RPMI8226 (cell line): ENCODE measurements around the gene OR9K2.
"Not testable (repeated sequence)": the region's sequence is repeated elsewhere in the genome, so short reads cannot be mapped to it uniquely, and the experiment has no call there.

Experiments
- DNase-seq: peaks from one replicate; pipeline ENCODE4 v3.0.0-alpha.2; 2015

Gene OR9K2

GRCh38 chr12:55126106-55126505 is at the start of gene OR9K2:
Gene OR9K2 (plus strand): TSS chr12:55126406. CDS start chr12:55129835, 3,429 bp downstream.
- no peak for DNase-seq

- DNase-seq = no peak
Observed at GRCh38 chr12:55092579-55092978, 33.6 kb upstream of the OR9K2 start.

- DNase-seq = no peak
Observed at GRCh38 chr12:55112378-55112875, 13.8 kb upstream of the OR9K2 start.

GRCh38 chr12:55116152-55116551 is 10.1 kb upstream of the OR9K2 start:
- DNase-seq = no peak

GRCh38 chr12:55132816-55133215 is 6.6 kb downstream of the OR9K2 start:
- DNase-seq = no peak

GRCh38 chr12:55142669-55143565 is 16.7 kb downstream of the OR9K2 start:
- peak; percentile 67 for DNase-seq

GRCh38 chr12:55143566-55143870 is 17.3 kb downstream of the OR9K2 start:
- no peak for DNase-seq

- DNase-seq = not testable (repeated sequence)
Observed at GRCh38 chr12:55167010-55167640, 40.9 kb downstream of the OR9K2 start.

- no peak for DNase-seq
Observed at GRCh38 chr12:55171445-55171844, 45.2 kb downstream of the OR9K2 start.

- DNase-seq = not testable (repeated sequence)
Observed at GRCh38 chr12:55171846-55172245, 45.6 kb downstream of the OR9K2 start.

- no peak for DNase-seq
Observed at GRCh38 chr12:55172686-55173085, 46.5 kb downstream of the OR9K2 start.

GRCh38 chr12:55173456-55173855 is 47.2 kb downstream of the OR9K2 start:
- no peak for DNase-seq
